ENCODE measurements around the gene IQCE.
A peak's percentile ranks its signal among the peaks of the same experiment; 100 is the strongest.
"Not testable (repeated sequence)": the region's sequence is repeated elsewhere in the genome, so short reads cannot be mapped to it uniquely, and the experiment has no call there.

Gene IQCE

GRCh38 chr7:2554661-2555111 lies 4.1 kb upstream of the IQCE start:
- DNase-seq: no peak

DNA sequence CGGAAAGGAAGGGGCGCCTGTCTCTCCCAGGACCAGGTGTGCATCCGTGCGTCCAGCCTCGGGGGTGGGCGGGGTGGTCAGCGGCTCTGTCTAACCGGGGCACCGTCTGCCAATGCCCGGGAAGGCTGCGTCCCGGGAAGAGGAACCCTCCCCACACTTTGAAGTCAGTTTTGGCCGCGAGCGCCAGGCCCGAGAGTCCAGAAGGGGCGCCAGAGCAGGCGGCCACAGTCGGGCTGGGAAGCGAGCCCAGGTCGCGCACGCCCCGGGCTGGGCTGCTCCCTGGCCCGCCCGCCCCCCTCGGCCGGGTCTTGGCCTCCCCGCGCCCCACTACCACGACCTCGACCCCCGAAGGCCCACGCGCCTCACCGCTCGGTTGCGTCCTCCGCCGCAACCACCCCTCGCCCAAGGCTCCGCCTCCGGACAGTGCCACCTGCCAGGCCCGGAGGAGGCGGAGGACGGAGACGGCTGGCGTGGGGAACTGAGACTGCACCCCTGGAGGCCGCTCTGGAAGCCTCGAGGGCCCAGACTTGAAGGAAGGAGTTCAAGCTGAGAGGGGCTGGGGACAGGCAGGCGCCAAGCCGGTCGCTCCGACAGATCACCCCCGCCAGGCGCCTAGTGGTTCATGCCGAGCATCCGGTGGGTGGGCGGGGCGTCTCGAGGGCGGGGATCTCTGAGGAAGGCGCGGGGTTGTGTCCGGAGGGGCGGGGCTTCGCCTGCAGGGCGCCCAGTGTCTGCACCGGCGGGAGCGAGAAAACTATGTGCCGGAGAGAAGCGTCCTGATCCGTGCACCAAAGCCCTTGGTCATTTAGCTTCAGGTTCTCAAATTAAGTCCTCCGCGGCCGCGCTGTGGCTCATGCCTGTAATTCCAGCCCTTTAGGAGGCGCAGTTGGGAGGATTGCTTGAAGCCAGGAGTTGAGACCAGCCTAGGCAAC lies 3.4 kb upstream of the IQCE start, which contains the start of gene BRAT1:
Gene BRAT1 (minus strand): TSS at position 404 of the 932 bp plus-strand sequence. CDS start 1,093 bp downstream, outside the sequence.
- DNase-seq: peak; percentile 96

DNA sequence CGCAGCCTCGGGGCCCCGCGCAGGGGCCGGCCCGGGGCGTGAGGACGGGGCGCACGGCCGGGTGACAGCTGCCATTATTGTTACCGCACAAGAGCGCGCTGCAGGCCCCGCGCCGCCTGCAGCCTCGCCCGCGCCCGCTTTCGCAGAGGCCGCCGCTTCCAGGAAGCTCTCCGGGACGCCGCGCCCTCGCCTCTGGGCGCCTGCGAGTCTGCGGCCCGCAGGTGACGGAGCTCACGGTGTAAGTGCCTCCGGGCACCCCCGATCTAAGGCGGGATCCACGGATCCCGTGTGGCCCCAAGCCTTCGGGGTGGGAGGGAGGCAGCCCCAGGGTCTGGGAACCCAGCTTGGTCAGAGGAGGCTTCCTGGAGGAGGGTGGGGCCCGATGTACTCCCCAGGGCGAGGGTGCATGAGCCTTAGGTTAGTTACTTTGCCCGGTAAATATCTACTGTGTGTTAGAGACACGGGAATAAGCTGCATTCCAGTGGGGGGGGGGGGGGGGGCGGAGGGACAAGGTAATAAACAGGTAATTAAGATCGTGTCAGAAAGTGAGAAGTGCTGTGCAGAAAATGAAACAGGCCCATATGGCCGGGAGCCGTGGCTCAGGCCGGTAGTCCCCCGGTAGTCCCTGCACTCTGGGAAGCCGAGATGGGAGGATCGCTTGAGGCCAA lies 638 bp downstream of the IQCE start:
- peak; percentile 37 for DNase-seq

- not testable (repeated sequence) for DNase-seq
Measured at GRCh38 chr7:2563955-2564354, 5.2 kb downstream of the IQCE start.

DNA sequence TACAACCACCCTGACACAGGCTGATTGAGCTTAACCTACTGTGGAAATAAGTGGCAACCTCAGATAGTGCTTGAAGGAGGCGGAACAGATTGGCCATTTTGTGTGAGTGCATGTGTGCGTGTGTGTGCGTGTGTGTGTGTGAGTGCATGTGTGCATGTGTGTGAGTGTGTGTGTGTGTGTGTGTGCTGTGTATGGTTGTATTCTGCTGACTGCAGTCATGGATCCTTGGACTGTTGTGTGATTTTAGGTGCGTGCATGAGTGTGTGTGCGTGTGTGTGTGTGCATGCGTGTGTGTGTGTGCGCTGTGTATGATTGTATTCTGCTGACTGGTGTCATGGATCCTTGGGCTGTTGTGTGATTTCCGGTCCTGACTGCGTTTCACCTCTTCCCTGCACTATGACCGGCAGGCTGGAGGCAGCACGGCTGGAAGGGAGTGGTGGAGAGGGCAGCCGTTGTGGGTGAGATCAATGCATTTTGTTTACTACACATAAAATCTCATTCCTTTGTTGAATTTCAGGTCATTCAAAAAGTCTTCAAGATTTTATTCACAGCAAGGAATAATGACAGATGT lies 6.3 kb downstream of the IQCE start:
- DNase-seq: no peak

DNA sequence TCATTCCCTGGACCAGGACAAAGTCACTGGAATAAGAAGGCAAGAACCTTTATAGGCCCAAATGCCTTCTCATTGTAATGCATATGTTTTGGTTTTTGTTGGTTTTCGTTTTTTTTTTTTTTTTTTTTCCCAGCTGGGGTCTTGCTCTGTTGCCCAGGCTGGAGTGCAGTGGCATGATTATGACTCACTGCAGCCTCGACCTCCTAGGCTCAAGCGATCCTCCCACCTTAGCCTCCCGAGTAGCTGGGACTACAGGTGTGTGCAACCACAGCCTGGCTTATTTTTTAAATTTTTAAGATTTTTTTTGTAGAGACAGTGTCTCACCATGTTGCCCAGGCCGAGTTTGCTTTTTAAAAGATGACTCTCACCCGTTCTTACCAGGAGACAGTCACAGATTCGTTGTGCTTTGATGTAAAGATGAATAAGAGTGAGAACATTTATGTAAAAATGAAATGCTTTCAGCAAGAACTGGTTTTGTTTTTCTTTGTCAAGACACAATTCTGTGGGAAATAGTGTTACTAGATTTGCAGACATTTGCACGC lies 7.6 kb downstream of the IQCE start:
- no peak for DNase-seq

DNA sequence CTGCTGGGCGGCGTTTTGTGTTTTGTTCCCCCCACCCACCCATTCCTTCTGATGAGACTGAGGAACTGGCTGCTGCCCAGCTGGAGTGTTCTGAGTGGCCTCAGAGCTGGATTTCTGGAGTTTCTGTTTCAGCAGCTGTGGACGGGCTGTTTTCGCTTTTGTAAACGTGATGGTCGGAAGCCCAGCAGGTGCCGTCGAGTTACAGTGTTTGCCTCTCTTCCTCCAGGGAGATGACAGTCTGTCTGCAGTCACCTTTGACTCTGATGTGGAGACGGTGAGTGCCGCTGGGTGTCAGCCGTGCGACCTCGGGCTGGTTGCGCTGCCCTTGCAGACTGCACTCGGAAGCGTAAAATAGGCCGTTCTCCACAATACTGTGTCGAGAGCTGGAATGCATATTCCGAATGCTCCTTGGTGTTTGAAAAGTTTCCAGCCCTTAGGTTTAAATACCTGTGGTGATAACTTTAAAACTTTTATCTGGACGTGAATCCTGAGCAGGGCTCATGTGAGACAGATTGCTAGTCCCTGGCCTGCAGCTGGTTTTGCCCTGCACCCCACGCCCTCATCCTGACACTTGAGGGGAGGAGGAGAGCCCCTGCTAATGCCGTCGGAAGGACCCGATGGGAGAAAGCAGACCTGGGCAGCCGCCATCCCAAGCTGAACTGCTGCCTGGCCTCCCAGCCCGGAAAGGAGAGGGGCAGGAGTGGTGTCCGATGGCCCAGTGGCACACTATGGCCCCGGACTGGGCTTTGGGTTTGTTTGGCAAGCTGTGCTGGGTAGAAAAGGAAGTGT lies 8.3 kb downstream of the IQCE start:
- no peak for DNase-seq

GRCh38 chr7:2567679-2568278 lies 9.0 kb downstream of the IQCE start:
- no peak for DNase-seq

- no peak for DNase-seq
Measured at GRCh38 chr7:2568521-2569223, 9.9 kb downstream of the IQCE start.

- no peak for DNase-seq
Measured at GRCh38 chr7:2569421-2569820, 10.6 kb downstream of the IQCE start.

GRCh38 chr7:2570021-2570420 lies 11.2 kb downstream of the IQCE start:
- DNase-seq: no peak

- no peak for DNase-seq
Measured at GRCh38 chr7:2571409-2571808, 12.6 kb downstream of the IQCE start.

DNA sequence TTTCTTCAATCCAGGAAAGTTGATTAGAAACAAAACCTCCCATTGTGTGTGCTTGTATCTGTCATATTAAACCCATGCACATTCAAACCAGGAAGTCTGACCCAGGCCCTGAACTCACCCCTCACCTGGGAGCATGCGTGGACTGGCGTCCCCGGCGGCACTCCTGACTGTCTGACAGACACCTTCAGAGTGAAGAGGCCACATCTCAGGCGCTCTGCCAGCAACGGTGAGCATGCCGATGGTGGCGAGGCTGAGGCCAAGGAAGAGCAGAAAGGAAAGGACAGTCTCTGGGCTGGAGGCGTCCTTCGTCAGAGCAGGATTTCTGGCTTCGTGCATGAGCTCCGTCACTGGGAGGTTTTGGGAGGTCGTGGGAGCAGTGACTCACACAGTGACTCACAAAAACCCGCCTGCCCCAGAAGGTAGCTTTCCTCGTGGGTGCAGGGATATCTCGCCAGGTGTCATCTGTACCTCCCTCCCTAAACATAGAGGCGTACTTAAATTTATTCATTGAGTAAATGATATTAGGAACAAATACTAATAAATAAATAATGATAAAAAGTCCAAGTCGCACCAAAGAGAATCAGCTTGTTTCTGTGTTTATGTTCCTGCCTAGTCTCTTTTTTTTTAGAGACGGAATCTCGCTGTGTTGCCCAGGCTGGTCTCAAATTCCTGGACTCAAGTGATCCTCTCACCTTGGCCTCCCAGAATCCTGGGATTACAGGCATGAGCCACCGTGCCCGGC lies 13.5 kb downstream of the IQCE start:
- no peak for DNase-seq

DNA sequence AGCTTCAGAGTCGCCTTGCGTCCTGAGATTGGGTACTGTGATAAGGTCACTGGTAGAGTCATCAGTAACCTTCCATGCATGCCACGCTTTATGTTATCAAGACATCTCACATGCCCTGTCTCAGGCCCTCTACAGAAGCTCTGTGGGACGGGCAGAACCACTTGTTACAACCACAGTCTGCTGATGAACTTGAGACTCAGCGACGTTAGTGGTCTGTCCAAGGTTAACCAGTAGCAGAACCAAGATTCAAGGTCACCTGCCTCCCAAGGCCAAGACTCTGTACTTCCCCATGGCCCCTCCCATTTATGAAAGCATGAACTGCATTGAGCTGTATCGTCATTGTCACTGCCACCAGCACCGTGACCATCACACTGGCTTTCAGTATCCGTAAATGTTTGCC lies 15.0 kb downstream of the IQCE start:
- DNase-seq: no peak

- DNase-seq: no peak
Measured at GRCh38 chr7:2575046-2575732, 16.4 kb downstream of the IQCE start.

GRCh38 chr7:2575733-2576340 lies 17.1 kb downstream of the IQCE start:
- DNase-seq: no peak

DNA sequence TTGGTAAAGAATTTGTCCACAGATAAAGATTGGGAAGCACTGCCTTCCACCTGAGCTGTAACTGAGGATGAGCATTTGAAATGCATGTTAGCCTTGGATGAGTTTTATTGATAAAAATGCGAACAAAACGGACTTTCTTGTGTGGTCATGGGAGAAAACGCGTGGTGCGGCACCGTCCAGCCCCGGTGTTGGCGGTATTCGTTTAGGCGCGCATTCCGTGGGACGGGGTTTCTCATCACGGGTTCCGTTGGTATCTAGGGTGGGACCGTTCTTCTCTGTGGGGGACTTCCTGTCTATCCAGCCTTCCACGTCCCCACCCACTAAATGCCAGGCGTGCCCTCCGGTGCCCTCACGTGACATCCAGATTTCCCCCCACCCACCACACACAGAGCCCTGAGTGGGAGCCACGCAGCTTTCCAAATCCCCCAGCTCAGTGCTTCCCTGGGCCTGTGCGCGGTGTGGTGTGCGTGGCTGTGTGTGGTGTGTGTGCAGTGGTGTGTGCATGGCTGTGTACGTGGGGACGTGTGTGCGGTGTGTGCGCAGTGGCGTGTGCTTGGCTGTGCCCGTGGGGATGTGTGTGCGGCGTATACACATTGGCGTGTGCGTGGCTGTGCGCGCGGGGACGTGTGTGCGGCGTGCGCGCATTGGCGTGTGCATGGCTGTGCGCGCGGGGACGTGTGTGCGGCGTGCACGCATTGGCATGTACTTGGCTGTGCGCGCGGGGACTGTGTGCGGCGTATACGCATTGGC lies 18.1 kb downstream of the IQCE start:
- DNase-seq: no peak

GRCh38 chr7:2577914-2578680 lies 19.3 kb downstream of the IQCE start:
- no peak for DNase-seq

Measured in NCI-H146 (cell line).